ENCODE results near the gene ADGRA3. TPM values are rescaled to one million over a fixed set of nuclear protein-coding genes. Genes with fewer than 3 reads are reported as not detected.

Gene ADGRA3
- total RNA-seq, 1 donor from 2014 or later, result 18.5 TPM

GRCh38 chr4:22501715-22502095 is 14.2 kb downstream of the ADGRA3 start:
- TF ChIP-seq, protein P1, sequence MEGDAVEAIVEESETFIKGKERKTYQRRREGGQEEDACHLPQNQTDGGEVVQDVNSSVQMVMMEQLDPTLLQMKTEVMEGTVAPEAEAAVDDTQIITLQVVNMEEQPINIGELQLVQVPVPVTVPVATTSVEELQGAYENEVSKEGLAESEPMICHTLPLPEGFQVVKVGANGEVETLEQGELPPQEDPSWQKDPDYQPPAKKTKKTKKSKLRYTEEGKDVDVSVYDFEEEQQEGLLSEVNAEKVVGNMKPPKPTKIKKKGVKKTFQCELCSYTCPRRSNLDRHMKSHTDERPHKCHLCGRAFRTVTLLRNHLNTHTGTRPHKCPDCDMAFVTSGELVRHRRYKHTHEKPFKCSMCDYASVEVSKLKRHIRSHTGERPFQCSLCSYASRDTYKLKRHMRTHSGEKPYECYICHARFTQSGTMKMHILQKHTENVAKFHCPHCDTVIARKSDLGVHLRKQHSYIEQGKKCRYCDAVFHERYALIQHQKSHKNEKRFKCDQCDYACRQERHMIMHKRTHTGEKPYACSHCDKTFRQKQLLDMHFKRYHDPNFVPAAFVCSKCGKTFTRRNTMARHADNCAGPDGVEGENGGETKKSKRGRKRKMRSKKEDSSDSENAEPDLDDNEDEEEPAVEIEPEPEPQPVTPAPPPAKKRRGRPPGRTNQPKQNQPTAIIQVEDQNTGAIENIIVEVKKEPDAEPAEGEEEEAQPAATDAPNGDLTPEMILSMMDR (IDR thresholded peaks at IDR 0.05), result no peak
- DNase-seq (no peak), ATAC-seq (no peak)
- H3K9me3 ChIP-seq, result no peaks in the 10 kb centered on the region
- no peak overlapping the region for H3K27ac ChIP-seq
- intact Hi-C loops (cut with DNase I), result no loop called here
- H3K4me1 ChIP-seq, result peaks cover 29% of the 10 kb centered on the region
- H3K4me3 ChIP-seq, result no peak overlapping the region
- no peaks in the 10 kb centered on the region for H3K27me3 ChIP-seq
- no peaks in the 10 kb centered on the region for H3K36me3 ChIP-seq

DNA sequence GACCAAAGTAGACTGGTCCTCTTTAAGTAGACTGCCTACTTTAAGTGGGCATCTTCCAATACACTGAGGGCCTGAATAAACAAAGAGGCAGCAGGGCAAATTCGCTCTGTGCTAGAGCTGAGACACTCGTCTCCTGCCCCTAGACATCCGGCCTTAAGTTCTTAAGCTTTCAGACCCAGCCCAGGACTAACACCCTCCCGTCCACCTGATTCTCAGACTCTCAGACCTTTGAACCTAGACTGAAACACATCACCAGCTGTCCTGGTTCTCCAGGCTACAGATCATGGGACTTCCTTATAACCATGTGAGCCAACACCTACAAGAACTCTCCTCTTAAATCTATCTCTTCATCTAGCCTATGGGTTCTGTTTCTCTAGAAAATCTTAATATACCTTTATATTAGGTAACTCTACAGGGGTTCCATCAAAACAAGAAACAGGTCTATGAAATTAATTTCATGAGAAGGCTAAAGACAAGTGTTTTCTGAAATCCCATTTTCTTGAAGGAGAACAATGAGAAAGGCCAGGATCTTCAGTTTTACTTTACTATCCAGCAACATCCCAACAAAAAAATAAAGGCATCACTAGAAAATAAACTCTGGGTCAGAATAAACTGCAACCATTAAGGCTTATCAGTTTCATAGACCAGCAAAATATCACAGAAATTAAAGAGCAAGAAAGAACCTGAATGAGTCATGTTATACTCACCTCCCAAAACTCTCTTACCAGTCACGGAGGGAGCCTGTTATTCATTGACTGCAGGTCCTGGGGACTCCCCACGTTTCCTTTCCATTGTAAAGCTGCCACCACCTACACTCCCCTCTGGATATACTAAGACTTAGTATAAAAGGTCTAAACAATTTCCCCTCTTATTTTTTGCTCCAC is 14.8 kb downstream of the ADGRA3 start:
- peak; percentile 46 for ATAC-seq
- Histone ChIP-seq H3K36me3 (no peaks in the 10 kb centered on the region), H3K9me3 (no peaks in the 10 kb centered on the region), H3K27ac (peak overlapping the region; percentile 63), H3K4me1 (peaks cover 29% of the 10 kb centered on the region), H3K4me3 (no peak overlapping the region), H3K27me3 (no peaks in the 10 kb centered on the region)
- no peak for DNase-seq
- intact Hi-C loops (cut with DNase I), result no loop called here
- TF ChIP-seq, protein P1 (IDR thresholded peaks at IDR 0.05), result no peak

DNA sequence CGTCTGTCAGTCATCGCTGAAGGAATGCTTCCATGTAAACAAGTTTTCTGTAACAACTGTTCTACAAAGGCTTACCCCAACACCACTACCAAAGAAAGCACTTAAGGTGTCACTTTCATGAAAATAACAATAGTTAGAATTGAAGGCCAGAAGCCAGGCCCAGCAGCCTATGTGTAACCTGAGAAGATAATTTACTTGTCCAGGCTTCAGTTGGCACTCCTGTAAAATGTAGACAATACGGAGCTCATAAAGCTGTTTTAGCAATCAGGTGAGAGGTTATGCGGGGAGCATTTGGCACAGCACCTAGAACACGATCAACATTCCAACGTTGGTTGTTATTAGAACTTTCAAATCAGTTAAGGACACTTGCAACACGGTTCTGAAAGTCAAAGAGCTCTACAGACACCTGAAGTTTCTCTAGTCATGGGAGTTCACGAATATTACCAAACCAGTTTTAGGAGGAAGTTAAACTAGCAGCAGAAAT is 15.7 kb downstream of the ADGRA3 start:
- intact Hi-C loops (cut with DNase I), result no loop called here
- Histone ChIP-seq H3K36me3 (no peaks in the 10 kb centered on the region), H3K4me1 (peaks cover 29% of the 10 kb centered on the region), H3K9me3 (no peaks in the 10 kb centered on the region), H3K27me3 (no peaks in the 10 kb centered on the region), H3K27ac (peak overlapping the region; percentile 63), H3K4me3 (no peak overlapping the region)
- ATAC-seq (peak; percentile 82), DNase-seq (no peak)
- TF ChIP-seq, protein P1 (IDR thresholded peaks at IDR 0.05), result no peak

GRCh38 chr4:22498866-22499265 is 17.0 kb downstream of the ADGRA3 start:
- ATAC-seq (no peak), DNase-seq (no peak)
- TF ChIP-seq, protein P1 (IDR thresholded peaks at IDR 0.05), result no peak
- Histone ChIP-seq H3K36me3 (no peaks in the 10 kb centered on the region), H3K4me3 (no peak overlapping the region), H3K9me3 (no peaks in the 10 kb centered on the region), H3K4me1 (peaks cover 23% of the 10 kb centered on the region), H3K27ac (no peak overlapping the region), H3K27me3 (no peaks in the 10 kb centered on the region)
- intact Hi-C loops (cut with DNase I), result no loop called here

GRCh38 chr4:22496165-22496813 is 19.6 kb downstream of the ADGRA3 start:
- intact Hi-C loops (cut with DNase I), result no loop called here
- Histone ChIP-seq H3K9me3 (no peaks in the 10 kb centered on the region), H3K4me3 (no peak overlapping the region), H3K27ac (no peak overlapping the region), H3K36me3 (no peaks in the 10 kb centered on the region), H3K4me1 (peaks cover 16% of the 10 kb centered on the region), H3K27me3 (no peaks in the 10 kb centered on the region)
- no peak for DNase-seq
- no peak for ATAC-seq
- TF ChIP-seq, protein P1 (IDR thresholded peaks at IDR 0.05), result no peak
